Sigmoid colon (tissue), 7 donors: ENCODE measurements around the gene WDR86. TPM values are rescaled to one million over a fixed set of nuclear protein-coding genes. Genes with fewer than 3 reads are reported as not detected.

ENCODE experiments used
- DNase-seq: peaks from one replicate; pipeline ENCODE4 v3.0.0-alpha.2; 2019
- H3K27ac ChIP-seq, 4 donors: fragments of 200-600 bp; sonication (generic); one replicate each; pipeline ENCODE4 v1.5.1; 2016 to 2019; ENCODE audit warnings: mild to moderate bottlenecking in 1 of 4
- H3K27me3 ChIP-seq, 3 donors: fragments of 200-600 bp; sonication (generic); one replicate each; pipeline ENCODE4 v1.5.1; 2019; ENCODE audit warnings: mild to moderate bottlenecking in 1 of 3
- H3K36me3 ChIP-seq, 4 donors: fragments of 200-600 bp; sonication (generic); one replicate each; pipeline ENCODE4 v1.5.1; 2016 to 2019
- H3K4me1 ChIP-seq, 4 donors: fragments of 200-600 bp; sonication (generic); one replicate each; pipeline ENCODE4 v1.5.1; 2017 to 2019
- H3K4me3 ChIP-seq, 4 donors: fragments of 200-600 bp; sonication (generic); one replicate each; pipeline ENCODE4 v1.5.1; 2017 to 2019; ENCODE audit warnings: mild to moderate bottlenecking in 2 of 4, moderate library complexity in 1 of 4
- H3K9me3 ChIP-seq, 4 donors: fragments of 200-600 bp in 3 of 4; sonication (generic) in 3 of 4; one replicate each; pipeline versions ENCODE4 v1.5.1 to v1.6.1; 2013 to 2019
- CTCF ChIP-seq, 4 experiments: fragments of 450-650 bp in 3 of 4; fragments of 200-600 bp in 1 of 4; IDR thresholded peaks; one replicate each; pipeline ENCODE4 v1.5.1; 2016 to 2019; ENCODE audit warnings: antibody characterized with exemption in 4 of 4, mild to moderate bottlenecking in 3 of 4, moderate library complexity in 2 of 4
- EP300 ChIP-seq, 4 donors: sonication (generic); formaldehyde crosslinking; IDR thresholded peaks; one replicate each; pipeline ENCODE4 v1.6.1; 2017; ENCODE audit warnings: antibody characterized with exemption in 4 of 4
- POLR2A ChIP-seq, 2 donors: fragments of 450-650 bp; IDR thresholded peaks; one replicate each; pipeline ENCODE4 v1.6.1; 2016; ENCODE audit warnings: antibody characterized with exemption in 2 of 2, mild to moderate bottlenecking in 2 of 2, moderate library complexity in 2 of 2
- POLR2AphosphoS5 ChIP-seq, 4 donors: sonication (generic); formaldehyde crosslinking; IDR thresholded peaks; one replicate each; pipeline ENCODE4 v1.6.1; 2017; ENCODE audit warnings: antibody characterized with exemption in 4 of 4
- WGBS, 2 donors: extraction: QIAGEN DNeasy Blood & Tissue Kit; methylation state at CpG; one replicate each; pipeline ENCODE4 v1.1.7; 2013; 5-methylcytosine and 5-hydroxymethylcytosine counted together
- intact Hi-C: fragments of 100-400 bp; cut with DNase I; formaldehyde crosslinking; loops from one replicate; pipeline ENCODE4 v1.15.1; 2023
- polyA plus RNA-seq, 3 donors: library from polyadenylated mRNA; stranded (reverse); fragments of 200-250 nt; gene quantifications; one replicate each; pipeline ENCODE4 v1.2.3, GENCODE V29; 2013
- total RNA-seq, 4 donors: library from RNA; depleted of rRNA; stranded (reverse); fragments of >200 nt; gene quantifications; one replicate each; pipeline ENCODE4 v1.1.0, GENCODE V29; 2016
- donor health status: healthy with polysubstance abuse.
- donor health status: Bipolar disorder and iron deficiency.
- donor health status: healthy.

The WDR86 gene
- total and polyA plus RNA-seq, 7 donors: 0.46 to 23.8 (median 14.4) TPM

- peaks cover 0 to 22% (median 17%) of the 10 kb centered on the region in 4 donors for H3K4me1 ChIP-seq
- peaks cover 22 to 53% (median 34%) of the 10 kb centered on the region in 3 donors for H3K27me3 ChIP-seq
- intact Hi-C loops: loop anchor here (5.0 kb wide), 1 partner anchor 35 kb away; no protein-coding TSS in a partner anchor
- H3K27ac ChIP-seq: no peak overlapping the region
- no peak for DNase-seq
- no peaks in the 10 kb centered on the region for H3K36me3 ChIP-seq
- no peak overlapping the region for H3K4me3 ChIP-seq
- no peaks in the 10 kb centered on the region for H3K9me3 ChIP-seq
- no peak for TF ChIP-seq CTCF (IDR thresholded peaks at IDR 0.05)
- 64 to 80% methylated on average over 4 of the region's 4 CpGs for WGBS, 2 donors
Observed at GRCh38 chr7:151412318-151412717, 2.5 kb upstream of the WDR86 start.

- no peak overlapping the region for H3K27ac ChIP-seq
- TF ChIP-seq EP300 (IDR thresholded peaks at IDR 0.05) (no peak), POLR2A (IDR thresholded peaks at IDR 0.05) (no peak), CTCF (IDR thresholded peaks at IDR 0.05) (no peak), POLR2AphosphoS5 (IDR thresholded peaks at IDR 0.05) (no peak)
- H3K4me3 ChIP-seq: no peak overlapping the region
- no peaks in the 10 kb centered on the region for H3K36me3 ChIP-seq
- intact Hi-C loops: loop anchor here (5.0 kb wide), 1 partner anchor 36 kb away; no protein-coding TSS in a partner anchor
- no peaks in the 10 kb centered on the region for H3K9me3 ChIP-seq
- H3K4me1 ChIP-seq: peaks cover 0 to 22% (median 17%) of the 10 kb centered on the region in 4 donors
- H3K27me3 ChIP-seq: peaks cover 22 to 56% (median 36%) of the 10 kb centered on the region in 3 donors
- DNase-seq: no peak
- WGBS, 2 donors: 52 to 75% methylated on average over 6 of the region's 6 CpGs
Observed at GRCh38 chr7:151411551-151411950, 1.7 kb upstream of the WDR86 start.

GRCh38 chr7:151410405-151411390 lies 860 bp upstream of the WDR86 start:
- Histone ChIP-seq H3K27ac (peak overlapping the region; percentile 59 to 71 (median 66)), H3K36me3 (no peaks in the 10 kb centered on the region), H3K4me3 (peak overlapping the region; percentile 35 to 53 (median 44)), H3K27me3 (peaks cover 22 to 56% (median 36%) of the 10 kb centered on the region in 3 donors), H3K9me3 (no peaks in the 10 kb centered on the region), H3K4me1 (peaks cover 0 to 22% (median 17%) of the 10 kb centered on the region in 4 donors)
- intact Hi-C loops: loop anchor here (5.0 kb wide), 1 partner anchor 37 kb away; no protein-coding TSS in a partner anchor
- TF ChIP-seq POLR2AphosphoS5 (IDR thresholded peaks at IDR 0.05) (peak in 2 of 4 donors; percentile 20 to 30), CTCF (IDR thresholded peaks at IDR 0.05) (no peak)
- WGBS, 2 donors: 23 to 27% methylated on average over 55 of the region's 55 CpGs
- DNase-seq: peak; percentile 71

GRCh38 chr7:151408839-151409666 lies 785 bp downstream of the WDR86 start:
- Histone ChIP-seq H3K9me3 (no peaks in the 10 kb centered on the region), H3K36me3 (no peaks in the 10 kb centered on the region), H3K27me3 (peaks cover 22 to 56% (median 36%) of the 10 kb centered on the region in 3 donors), H3K4me1 (peaks cover 0 to 22% (median 17%) of the 10 kb centered on the region in 4 donors), H3K27ac (peak overlapping the region; percentile 59 to 71 (median 66)), H3K4me3 (peak overlapping the region; percentile 35 to 53 (median 44))
- TF ChIP-seq EP300 (IDR thresholded peaks at IDR 0.05): no peak
- peak in 3 of 4 donors; percentile 12 to 67 (median 48) for TF ChIP-seq POLR2AphosphoS5 (IDR thresholded peaks at IDR 0.05)
- TF ChIP-seq POLR2A (IDR thresholded peaks at IDR 0.05): peak in 1 of 2 donors; percentile 15
- intact Hi-C loops: no loop called here
- peak; percentile 68 for DNase-seq
- WGBS, 2 donors: 7 to 9% methylated on average over 61 of the region's 61 CpGs
